Measurements from ENCODE around the gene LRRC56. TPM values are rescaled to one million over a fixed set of nuclear protein-coding genes. Genes with fewer than 3 reads are reported as not detected.

Gene LRRC56
- total RNA-seq, 1 donor from 2014 or later, result 0.82 TPM

GRCh38 chr11:597166-597725 lies 59.9 kb downstream of the LRRC56 start:
- Histone ChIP-seq H3K79me2 (ENCODE audit: insufficient read depth, low read length) (peaks cover 44% of the 10 kb centered on the region), H3K9me3 (ENCODE audit: insufficient read depth, low read depth, low read length) (no peaks in the 10 kb centered on the region), H3K36me3 (ENCODE audit: insufficient read depth, low read length) (peaks cover 35% of the 10 kb centered on the region), H3K27me3 (ENCODE audit: insufficient read depth, low read length) (no peaks in the 10 kb centered on the region), H3K4me2 (ENCODE audit: low read length) (no peak overlapping the region), H3K4me1 (ENCODE audit: insufficient read depth, low read length) (no peaks in the 10 kb centered on the region), H4K20me1 (ENCODE audit: insufficient read depth, low read length) (peaks cover 68% of the 10 kb centered on the region), H3K27ac (ENCODE audit: low read depth, low read length) (no peak overlapping the region), H3K4me3 (ENCODE audit: insufficient read depth, low read depth, low read length) (no peak overlapping the region), H2AFZ (ENCODE audit: low read depth, low read length) (no peak overlapping the region), H3K9ac (ENCODE audit: low read length) (no peak overlapping the region)
- Mint-ChIP-seq H3K27me3 (ENCODE audit: low read depth, unreplicated experiment) (no peaks in the 10 kb centered on the region), H3K36me3 (ENCODE audit: low read depth, unreplicated experiment) (peaks cover 23% of the 10 kb centered on the region), H3K4me1 (ENCODE audit: low read depth, unreplicated experiment) (no peaks in the 10 kb centered on the region), H3K4me3 (ENCODE audit: unreplicated experiment) (no peak overlapping the region), H3K27ac (ENCODE audit: unreplicated experiment) (no peak overlapping the region), H3K9me3 (ENCODE audit: unreplicated experiment) (no peaks in the 10 kb centered on the region)
- TF ChIP-seq EZH2 (IDR thresholded peaks at IDR 0.05; ENCODE audit: insufficient read depth, low read length) (no peak), CTCF (IDR thresholded peaks at IDR 0.05; ENCODE audit: insufficient read depth, low read depth, low read length) (no peak)
- no peak for DNase-seq (ENCODE audit: low read depth)
- no peak for FAIRE-seq

DNA sequence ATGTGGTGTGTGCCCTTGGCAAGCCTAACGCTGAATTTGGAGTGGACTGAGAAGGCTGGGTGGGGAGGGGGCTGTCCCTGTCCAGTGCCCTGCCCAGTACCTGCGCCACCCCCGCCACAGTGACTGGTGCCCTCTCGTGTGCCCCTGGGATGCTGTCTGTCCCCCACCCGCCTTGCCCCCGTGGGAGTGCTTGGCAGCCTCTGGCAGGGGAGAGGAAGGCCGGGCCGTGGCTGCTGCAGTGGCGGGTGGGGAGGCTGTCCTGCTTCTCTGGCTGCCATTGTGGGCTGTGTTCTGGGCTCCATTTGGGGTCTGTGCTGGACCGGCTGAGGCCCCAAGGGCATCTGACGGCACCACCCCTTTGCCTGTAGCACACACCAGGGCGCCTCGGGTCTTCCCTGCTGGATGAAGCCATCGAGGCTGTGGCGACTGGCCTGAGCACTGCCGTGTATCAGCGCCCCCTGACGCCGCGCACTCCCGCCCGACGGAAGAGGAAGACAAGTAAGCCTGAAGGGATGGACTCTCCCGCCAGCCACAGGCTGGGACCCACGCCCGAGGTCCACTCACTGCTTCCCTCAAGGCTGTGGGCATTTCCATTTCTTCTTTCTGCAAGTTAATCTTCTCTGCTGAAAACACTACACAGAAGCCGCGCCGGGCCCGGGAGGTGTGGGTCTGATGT lies 60.8 kb downstream of the LRRC56 start:
- H3K9me3 Mint-ChIP-seq (ENCODE audit: unreplicated experiment), result no peaks in the 10 kb centered on the region
- Histone ChIP-seq H3K36me3 (ENCODE audit: insufficient read depth, low read length) (peaks cover 29% of the 10 kb centered on the region), H3K4me3 (ENCODE audit: insufficient read depth, low read depth, low read length) (no peak overlapping the region), H2AFZ (ENCODE audit: low read depth, low read length) (no peak overlapping the region), H3K4me2 (ENCODE audit: low read length) (no peak overlapping the region), H4K20me1 (ENCODE audit: insufficient read depth, low read length) (peaks cover 63% of the 10 kb centered on the region), H3K9me3 (ENCODE audit: insufficient read depth, low read depth, low read length) (no peaks in the 10 kb centered on the region), H3K9ac (ENCODE audit: low read length) (no peak overlapping the region), H3K27me3 (ENCODE audit: insufficient read depth, low read length) (no peaks in the 10 kb centered on the region), H3K4me1 (ENCODE audit: insufficient read depth, low read length) (no peaks in the 10 kb centered on the region), H3K27ac (ENCODE audit: low read depth, low read length) (no peak overlapping the region), H3K79me2 (ENCODE audit: insufficient read depth, low read length) (peaks cover 37% of the 10 kb centered on the region)
- no peak for TF ChIP-seq EZH2 (IDR thresholded peaks at IDR 0.05; ENCODE audit: insufficient read depth, low read length)
- no peak for TF ChIP-seq CTCF (IDR thresholded peaks at IDR 0.05; ENCODE audit: insufficient read depth, low read depth, low read length)
- FAIRE-seq, result no peak
- no peaks in the 10 kb centered on the region for H3K27me3 Mint-ChIP-seq (ENCODE audit: low read depth, unreplicated experiment)
- H3K36me3 Mint-ChIP-seq (ENCODE audit: low read depth, unreplicated experiment), result peaks cover 20% of the 10 kb centered on the region
- peak overlapping the region; percentile 6 for H3K27ac Mint-ChIP-seq (ENCODE audit: unreplicated experiment)
- DNase-seq (ENCODE audit: low read depth), result no peak
- no peak overlapping the region for H3K4me3 Mint-ChIP-seq (ENCODE audit: unreplicated experiment)
- H3K4me1 Mint-ChIP-seq (ENCODE audit: low read depth, unreplicated experiment), result no peaks in the 10 kb centered on the region

All from astrocyte (in vitro differentiated cells and primary cell).